Fibroblast of skin of right quadriceps (primary cell): ENCODE data around the gene P2RX6.
"Not testable (repeated sequence)": the region's sequence is repeated elsewhere in the genome, so short reads cannot be mapped to it uniquely, and the experiment has no call there.

Experiments
- DNase-seq: peaks from one replicate; pipeline ENCODE4 v3.0.0-alpha.2; 2013

P2RX6 gene

DNA sequence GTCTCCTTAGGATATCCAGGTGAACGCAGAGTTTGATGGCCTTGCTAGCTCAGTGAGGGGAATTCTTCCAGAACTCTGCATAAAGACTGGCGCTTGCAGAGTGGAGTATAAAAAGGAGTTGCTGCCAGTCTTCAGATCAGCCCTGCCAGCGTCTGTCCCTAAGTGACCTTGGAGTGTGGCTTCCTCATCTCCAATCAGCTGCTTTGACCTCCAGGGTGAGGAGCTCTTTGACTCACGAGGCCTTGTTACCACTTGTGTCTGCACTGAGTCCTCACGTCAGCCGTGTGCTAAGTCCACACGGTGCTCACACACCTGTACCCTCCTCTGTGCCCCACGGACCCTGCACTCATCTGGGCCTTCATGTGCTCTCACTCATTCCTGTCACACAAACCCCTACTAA is 45.4 kb downstream of the P2RX6 start:
- not testable (repeated sequence) for DNase-seq

- not testable (repeated sequence) for DNase-seq
These were observed 46.8 kb downstream of the P2RX6 start for GRCh38 chr22:21061660-21062321.

GRCh38 chr22:21064425-21064824 is 49.5 kb downstream of the P2RX6 start:
- DNase-seq, result not testable (repeated sequence)

DNA sequence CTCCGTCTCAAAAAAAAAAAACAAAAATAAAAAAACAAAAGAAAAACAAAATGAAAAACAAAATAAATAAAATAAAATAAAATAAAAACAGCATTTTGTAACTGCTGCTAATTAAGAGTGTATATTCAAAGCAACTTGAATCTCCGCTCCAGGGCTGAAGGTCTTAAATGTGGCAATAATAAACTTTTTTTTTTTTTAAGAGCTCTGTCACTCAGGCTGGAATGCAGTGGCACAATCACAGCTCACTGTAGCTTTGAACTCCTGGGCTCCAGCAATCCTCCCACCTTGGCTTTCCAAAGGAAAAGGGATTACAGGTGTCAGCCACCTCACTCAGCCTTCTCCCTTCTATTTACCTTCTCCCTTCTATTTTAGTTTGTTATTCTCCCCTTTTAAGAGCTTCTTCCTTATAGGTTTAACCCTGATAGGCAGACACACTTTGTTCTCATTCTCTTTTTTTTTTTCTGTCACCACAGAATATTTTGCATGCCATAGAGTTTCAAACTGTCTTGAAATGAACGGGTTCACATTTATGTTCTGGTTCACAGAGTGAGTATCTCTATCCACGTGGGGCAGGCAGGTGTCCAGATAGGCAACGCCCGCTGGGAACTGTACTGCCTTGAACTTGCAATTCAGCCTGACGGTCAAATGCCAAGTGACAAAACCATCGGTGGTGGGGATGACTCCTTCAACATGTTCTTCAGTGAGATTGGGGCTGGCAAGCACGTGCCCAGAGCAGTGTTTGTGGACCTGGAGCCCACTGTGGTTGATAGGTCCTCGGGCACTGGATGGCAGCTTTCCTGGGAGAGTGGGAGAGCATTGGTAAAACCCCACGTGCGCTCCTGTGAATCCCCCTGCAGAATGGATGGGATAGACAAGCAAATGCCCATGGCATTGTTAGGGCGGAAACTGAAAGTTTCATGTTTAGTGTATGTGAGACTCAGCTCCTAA is 50.2 kb downstream of the P2RX6 start:
- no peak for DNase-seq

DNA sequence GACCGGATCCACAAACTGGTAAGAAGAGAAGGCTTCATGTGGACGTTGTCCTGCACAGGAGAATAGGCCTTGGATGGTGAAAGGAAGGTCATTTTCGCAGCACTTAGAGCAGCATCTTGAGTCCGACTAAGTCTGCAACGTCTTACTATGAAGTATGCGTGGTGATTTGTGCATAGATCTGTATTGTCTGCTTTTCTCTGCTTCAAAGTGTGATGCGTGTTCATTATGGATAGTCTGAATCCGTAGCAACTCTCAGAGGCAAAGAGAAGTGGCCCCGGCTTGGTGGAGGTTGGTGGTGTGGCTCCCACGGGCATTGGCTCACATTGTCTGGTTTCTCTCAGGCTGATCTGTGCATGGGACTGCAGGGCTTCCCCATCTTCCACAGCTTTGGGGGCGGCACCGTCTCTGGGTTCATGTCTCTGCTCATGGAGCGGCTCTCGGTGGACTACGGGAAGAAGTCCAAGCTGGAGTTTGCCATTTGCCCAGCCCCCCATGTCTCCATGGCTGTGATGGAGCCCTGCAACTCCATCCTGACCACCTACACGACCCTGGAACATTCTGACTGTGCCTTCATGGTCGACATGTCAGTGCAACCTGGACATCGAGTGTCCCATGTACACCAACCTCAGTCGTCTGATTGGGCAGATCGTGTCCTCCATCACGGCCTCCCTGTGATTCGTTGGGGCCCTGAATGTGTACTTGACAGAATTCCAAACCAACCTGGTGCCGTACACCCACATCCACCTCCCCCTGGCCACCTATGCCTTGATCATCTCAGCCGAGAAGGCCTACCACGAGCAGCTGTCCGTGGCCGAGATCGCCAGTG is 52.3 kb downstream of the P2RX6 start:
- no peak for DNase-seq

GRCh38 chr22:21067901-21068680 is 53.1 kb downstream of the P2RX6 start:
- no peak for DNase-seq

GRCh38 chr22:21068681-21069276 is 53.8 kb downstream of the P2RX6 start:
- no peak for DNase-seq

- DNase-seq, result no peak
These were observed 54.4 kb downstream of the P2RX6 start for GRCh38 chr22:21069375-21069774.

DNA sequence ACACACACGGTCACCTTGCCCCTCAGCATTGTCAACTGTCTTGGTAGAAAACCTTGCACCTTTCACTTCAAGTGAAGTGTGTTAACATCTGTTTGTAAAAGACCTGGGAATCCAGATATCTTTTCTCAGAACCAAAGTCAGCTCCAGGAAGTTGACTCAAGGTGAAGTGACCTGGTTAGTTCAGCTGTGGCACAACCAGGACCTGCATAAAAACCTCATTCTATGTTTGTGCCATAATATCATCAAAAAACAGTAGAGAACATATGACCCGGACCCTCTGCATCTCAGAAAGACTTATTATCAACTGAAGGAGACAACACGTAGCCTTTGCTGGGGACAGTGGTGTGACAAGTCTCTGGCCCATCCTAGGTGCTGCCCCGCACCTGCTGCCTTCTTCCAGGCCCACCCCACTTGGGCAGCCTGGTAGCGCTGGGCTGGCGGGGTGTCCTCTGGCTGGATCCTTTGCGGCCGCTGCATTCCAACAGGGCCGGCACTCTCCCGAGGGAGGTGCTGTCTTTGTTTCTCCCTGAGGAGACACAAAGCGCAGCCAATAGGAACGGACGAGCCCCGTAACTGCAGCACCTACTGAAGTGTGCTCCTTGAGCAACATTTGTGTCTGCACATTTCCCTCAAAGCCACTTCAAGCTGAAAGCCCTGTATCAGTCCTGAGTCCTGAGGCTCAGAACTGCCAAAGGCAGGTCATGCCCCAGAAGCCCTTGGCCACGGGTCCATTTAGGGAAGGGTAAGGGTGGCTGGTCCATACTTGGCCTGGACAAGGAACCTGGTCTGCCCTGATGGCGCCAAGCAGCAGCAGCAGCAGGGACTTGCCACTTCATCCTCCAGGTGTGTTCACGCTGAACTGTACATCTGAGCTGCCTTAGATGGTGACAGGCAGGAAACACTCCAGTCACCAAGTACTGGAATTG is 56.0 kb downstream of the P2RX6 start:
- no peak for DNase-seq

- not testable (repeated sequence) for DNase-seq
These were observed 56.8 kb downstream of the P2RX6 start for GRCh38 chr22:21071796-21072195.

GRCh38 chr22:21073023-21073422 is 58.1 kb downstream of the P2RX6 start:
- no peak for DNase-seq

- DNase-seq, result no peak
These were observed 58.5 kb downstream of the P2RX6 start for GRCh38 chr22:21073482-21073881.

- DNase-seq, result peak; percentile 65
These were observed 59.2 kb downstream of the P2RX6 start for GRCh38 chr22:21074102-21074715.

DNA sequence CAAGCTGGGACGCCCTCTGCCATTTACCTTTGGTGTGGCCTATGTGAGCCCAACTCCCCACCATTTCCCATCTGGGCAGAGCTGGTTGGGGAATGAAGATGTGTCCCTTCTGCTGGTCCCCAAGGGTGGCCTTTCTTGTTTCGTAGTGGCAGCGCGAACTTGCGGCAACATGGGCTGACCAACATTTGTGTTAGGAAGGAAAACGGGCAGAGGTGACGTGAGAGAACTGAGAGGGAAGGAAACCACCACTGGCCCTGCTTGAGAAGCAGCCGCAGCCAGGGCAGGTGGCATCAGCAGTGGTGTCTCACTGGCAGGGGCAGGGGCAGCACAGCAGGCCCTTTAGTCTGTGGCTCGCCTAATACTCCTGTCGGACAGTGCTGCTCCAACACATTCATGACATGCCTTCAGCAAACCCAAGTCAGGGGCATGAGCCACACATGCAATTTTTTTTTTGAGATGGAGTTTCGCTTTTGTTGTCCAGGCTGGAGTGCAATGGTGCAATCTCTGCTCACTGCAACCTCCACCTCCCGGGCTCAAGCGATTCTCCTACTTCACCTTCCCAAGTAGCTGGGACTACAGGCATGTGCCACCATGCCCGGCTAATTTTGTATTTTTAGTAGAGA is 60.7 kb downstream of the P2RX6 start:
- DNase-seq, result no peak

GRCh38 chr22:21076912-21077625 is 62.1 kb downstream of the P2RX6 start:
- DNase-seq, result no peak
